Mammary epithelial cell (primary cell): ENCODE results near the gene ARID3A.

Experiments used
- CTCF ChIP-seq, 2 donors: IDR thresholded peaks in 1 of 2; conservative IDR thresholded peaks in 1 of 2; 2 replicates each; pipeline ENCODE4 v1.5.1; 2011 to 2012; ENCODE audit warnings: inconsistent platforms in 2 of 2, low read length in 2 of 2, mild to moderate bottlenecking in 2 of 2, control low read depth in 1 of 2, low read depth in 1 of 2; ENCODE audit not compliant: insufficient read depth in 1 of 2; ENCODE audit errors: extremely low read depth in 1 of 2
- EZH2 ChIP-seq: IDR thresholded peaks from 2 replicates; pipeline ENCODE4 v1.6.1; 2012; ENCODE audit warnings: low read length, inconsistent platforms, borderline replicate concordance

DNA sequence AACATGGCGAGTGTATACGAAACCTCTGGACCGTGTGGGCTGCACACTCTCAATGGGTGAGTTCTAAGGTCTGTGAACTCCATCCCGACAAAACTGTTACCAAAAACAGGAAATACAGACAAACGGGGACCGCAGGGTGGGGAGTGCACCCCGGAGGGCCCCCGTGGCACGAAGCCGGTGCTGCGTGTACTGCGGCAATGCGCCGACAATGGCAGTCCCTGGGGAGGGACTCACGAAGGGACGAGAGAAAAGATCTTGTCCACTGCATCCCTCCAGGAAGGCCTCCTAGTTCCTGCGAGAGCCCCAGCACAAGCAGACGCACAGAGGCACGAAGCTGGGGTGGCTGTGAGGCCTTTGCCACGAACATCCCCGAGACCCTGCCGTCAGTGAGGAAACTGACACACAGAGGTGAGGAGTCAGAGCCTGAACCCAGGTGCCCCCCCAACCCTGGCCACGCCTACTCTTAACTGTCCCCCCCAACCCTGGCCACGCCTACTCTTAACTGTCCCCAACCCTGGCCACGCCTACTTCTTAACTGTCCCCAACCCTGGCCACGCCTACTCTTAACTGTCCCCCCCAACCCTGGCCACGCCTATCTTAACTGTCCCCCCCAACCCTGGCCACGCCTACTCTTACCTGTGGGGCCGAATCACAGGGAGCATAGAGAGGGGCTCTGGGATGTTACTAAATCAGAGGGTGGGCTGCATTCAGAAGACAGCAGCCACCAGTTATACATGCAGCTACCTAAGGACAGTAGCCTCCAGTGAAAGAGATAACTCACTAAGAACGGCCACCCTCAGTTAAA lies 37.1 kb upstream of the ARID3A start:
- TF ChIP-seq CTCF (conservative IDR thresholded peaks at IDR 0.05 in 1 of 2, IDR thresholded peaks at IDR 0.05 in 1 of 2; ENCODE audit: extremely low read depth in 1 of 2, insufficient read depth in 1 of 2, low read depth in 1 of 2, low read length in 2 of 2) (no peak), EZH2 (no peak)
